HEK293 (cell line): ENCODE results near the gene TPSG1.

Experiments
- CTCF ChIP-seq: fragments of 450-650 bp; formaldehyde crosslinking; IDR thresholded peaks from 2 replicates; pipeline ENCODE4 v1.5.1; 2016; ENCODE audit warnings: missing biosample characterization, missing genetic modification characterization
- ELK4 ChIP-seq: IDR thresholded peaks from 2 replicates; pipeline ENCODE4 v1.6.1; 2011; ENCODE audit warnings: mild to moderate bottlenecking, low read depth, low read length, borderline replicate concordance
- KLF9 ChIP-seq: fragments of 450-650 bp; formaldehyde crosslinking; IDR thresholded peaks from 2 replicates; pipeline ENCODE4 v1.5.1; 2016; ENCODE audit warnings: missing biosample characterization, missing genetic modification characterization, low read depth
- MYNN ChIP-seq: fragments of 450-650 bp; formaldehyde crosslinking; IDR thresholded peaks from 2 replicates; pipeline ENCODE4 v1.5.1; 2016; ENCODE audit warnings: missing biosample characterization, missing genetic modification characterization, borderline replicate concordance
- PRDM4 ChIP-seq: fragments of 450-650 bp; formaldehyde crosslinking; IDR thresholded peaks from 2 replicates; pipeline ENCODE4 v1.5.1; 2017; ENCODE audit warnings: missing biosample characterization, missing genetic modification characterization
- ZNF140 ChIP-seq: fragments of 450-650 bp; formaldehyde crosslinking; IDR thresholded peaks from 2 replicates; pipeline ENCODE4 v1.5.1; 2016; ENCODE audit warnings: missing biosample characterization, missing genetic modification characterization
- ZNF362 ChIP-seq: fragments of 450-650 bp; formaldehyde crosslinking; IDR thresholded peaks from 2 replicates; pipeline ENCODE4 v1.5.1; 2016; ENCODE audit warnings: missing biosample characterization, missing genetic modification characterization
- ZNF473 ChIP-seq: fragments of 450-650 bp; formaldehyde crosslinking; IDR thresholded peaks from 2 replicates; pipeline ENCODE4 v1.5.1; 2017; ENCODE audit warnings: missing biosample characterization, missing genetic modification characterization
- ZNF513 ChIP-seq: fragments of 450-650 bp; IDR thresholded peaks from 2 replicates; pipeline ENCODE4 v1.5.1; 2018; ENCODE audit warnings: missing biosample characterization, missing genetic modification characterization

GRCh38 chr16:1217526-1217925, 7.5 kb downstream of the TPSG1 start:
- no peak for TF ChIP-seq ZNF362 (tag by site-specific recombination)
- no peak for TF ChIP-seq PRDM4
- TF ChIP-seq CTCF, result no peak
- no peak for TF ChIP-seq ZNF513
- TF ChIP-seq MYNN (tag by site-specific recombination), result no peak
- no peak for TF ChIP-seq ZNF473
- no peak for TF ChIP-seq ELK4
- TF ChIP-seq KLF9, result no peak
- no peak for TF ChIP-seq ZNF140 (tag by site-specific recombination)
